ENCODE measurements around the gene CEP57.
"Not testable (repeated sequence)": the region's sequence is repeated elsewhere in the genome, so short reads cannot be mapped to it uniquely, and the experiment has no call there.

DNA sequence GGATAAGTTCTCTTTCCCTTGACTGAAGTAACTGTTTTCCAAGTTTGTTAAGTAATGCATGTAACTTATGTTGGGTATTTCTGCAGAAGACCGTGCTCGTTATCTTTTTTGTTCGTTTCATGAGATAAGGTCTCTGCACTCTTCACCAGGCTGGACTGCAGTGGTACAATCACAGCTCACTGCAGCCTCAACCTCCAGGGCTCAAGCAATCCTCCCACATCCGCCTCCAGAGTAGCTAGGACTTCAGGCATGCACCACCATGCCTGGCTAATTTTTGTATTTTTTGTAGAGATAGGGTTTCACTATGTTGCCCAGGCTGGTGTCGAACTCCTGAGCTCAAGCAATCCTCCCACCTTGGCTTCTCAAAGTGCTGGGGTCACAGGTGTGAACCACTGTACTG lies 64.1 kb downstream of the CEP57 start:
- TF ChIP-seq, protein P1, sequence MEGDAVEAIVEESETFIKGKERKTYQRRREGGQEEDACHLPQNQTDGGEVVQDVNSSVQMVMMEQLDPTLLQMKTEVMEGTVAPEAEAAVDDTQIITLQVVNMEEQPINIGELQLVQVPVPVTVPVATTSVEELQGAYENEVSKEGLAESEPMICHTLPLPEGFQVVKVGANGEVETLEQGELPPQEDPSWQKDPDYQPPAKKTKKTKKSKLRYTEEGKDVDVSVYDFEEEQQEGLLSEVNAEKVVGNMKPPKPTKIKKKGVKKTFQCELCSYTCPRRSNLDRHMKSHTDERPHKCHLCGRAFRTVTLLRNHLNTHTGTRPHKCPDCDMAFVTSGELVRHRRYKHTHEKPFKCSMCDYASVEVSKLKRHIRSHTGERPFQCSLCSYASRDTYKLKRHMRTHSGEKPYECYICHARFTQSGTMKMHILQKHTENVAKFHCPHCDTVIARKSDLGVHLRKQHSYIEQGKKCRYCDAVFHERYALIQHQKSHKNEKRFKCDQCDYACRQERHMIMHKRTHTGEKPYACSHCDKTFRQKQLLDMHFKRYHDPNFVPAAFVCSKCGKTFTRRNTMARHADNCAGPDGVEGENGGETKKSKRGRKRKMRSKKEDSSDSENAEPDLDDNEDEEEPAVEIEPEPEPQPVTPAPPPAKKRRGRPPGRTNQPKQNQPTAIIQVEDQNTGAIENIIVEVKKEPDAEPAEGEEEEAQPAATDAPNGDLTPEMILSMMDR (conservative IDR thresholded peaks at IDR 0.05; ENCODE audit: low read length) = not testable (repeated sequence)
- not testable (repeated sequence) for TF ChIP-seq EZH2phosphoT487 (IDR thresholded peaks at IDR 0.05; ENCODE audit: borderline replicate concordance, low read depth, low read length)
